Neural cell (in vitro differentiated cells): ENCODE measurements around the gene FNDC3B. TPM values are rescaled to one million over a fixed set of nuclear protein-coding genes. Genes with fewer than 3 reads are reported as not detected.

ENCODE experiments used
- H2AFZ ChIP-seq: fragments of 200-600, 300-800 bp; sonication (generic), shearing (Covaris generic); 2 replicates; pipeline ENCODE4 v1.6.0; 2014; ENCODE audit warnings: low read depth, mild to moderate bottlenecking, antibody characterized with exemption, low read length, moderate library complexity
- H3F3A ChIP-seq: fragments of 200-600 bp; shearing (Covaris generic); 2 replicates; pipeline ENCODE4 v1.6.1; 2016; ENCODE audit warnings: mild to moderate bottlenecking, moderate library complexity, mixed read lengths, antibody characterized with exemption, low read length; ENCODE audit not compliant: insufficient read depth, poor library complexity, severe bottlenecking
- H3K27ac ChIP-seq: fragments of 200-600, 300-800 bp; sonication (generic), shearing (Covaris generic); 2 replicates; pipeline ENCODE4 v1.5.1; 2014; ENCODE audit warnings: mild to moderate bottlenecking, low read length, moderate library complexity
- H3K27me3 ChIP-seq: fragments of 300-800, 200-600 bp; sonication (generic), shearing (Covaris generic); 2 replicates; pipeline ENCODE4 v1.6.0; 2014; ENCODE audit warnings: mild to moderate bottlenecking, low read depth, low read length, moderate library complexity; ENCODE audit not compliant: insufficient read depth
- H3K36me3 ChIP-seq: fragments of 300-800, 200-600 bp; sonication (generic), shearing (Covaris generic); 2 replicates; pipeline ENCODE4 v1.5.1; 2014; ENCODE audit warnings: mild to moderate bottlenecking, antibody characterized with exemption, low read length, moderate library complexity; ENCODE audit not compliant: insufficient read depth
- H3K4me2 ChIP-seq: fragments of 300-800, 200-600 bp; sonication (generic), shearing (Covaris generic); 2 replicates; pipeline ENCODE4 v1.6.0; 2014; ENCODE audit warnings: mild to moderate bottlenecking, low read length
- H3K4me3 ChIP-seq: fragments of 300-800, 200-600 bp; sonication (generic), shearing (Covaris generic); 2 replicates; pipeline ENCODE4 v1.5.1; 2014; ENCODE audit warnings: mild to moderate bottlenecking, low read length, moderate library complexity
- H3K79me2 ChIP-seq: fragments of 200-600 bp; shearing (Covaris generic); replicated peaks from 2 replicates; pipeline ENCODE4 v1.6.0; 2014; ENCODE audit warnings: mild to moderate bottlenecking, low read length, moderate library complexity; ENCODE audit not compliant: insufficient read depth
- H3K9ac ChIP-seq: fragments of 300-800, 200-600 bp; sonication (generic), shearing (Covaris generic); 2 replicates; pipeline ENCODE4 v1.6.1; 2016; ENCODE audit warnings: mild to moderate bottlenecking, low read length, mixed read lengths
- H3K9me2 ChIP-seq: fragments of 200-600 bp; shearing (Covaris generic); 2 replicates; pipeline ENCODE4 v1.6.1; 2016; ENCODE audit warnings: mild to moderate bottlenecking, low read length, mixed read lengths; ENCODE audit not compliant: insufficient read depth
- H3K9me3 ChIP-seq: fragments of 200-600, 300-800 bp; sonication (generic), shearing (Covaris generic); 2 replicates; pipeline ENCODE4 v1.6.1; 2016; ENCODE audit warnings: mild to moderate bottlenecking, mixed run types, low read length, moderate library complexity, mixed read lengths
- H4K20me1 ChIP-seq: fragments of 200-600 bp; shearing (Covaris generic); 2 replicates; pipeline ENCODE4 v1.6.1; 2016; ENCODE audit warnings: mild to moderate bottlenecking, mixed run types; ENCODE audit not compliant: insufficient read depth
- CTCF ChIP-seq: fragments of 450-650 bp; IDR thresholded peaks from 2 replicates; pipeline ENCODE4 v1.5.1; 2014; ENCODE audit warnings: antibody characterized with exemption, mild to moderate bottlenecking, moderate library complexity; ENCODE audit not compliant: poor library complexity, severe bottlenecking
- EP300 ChIP-seq: fragments of 450-650 bp; conservative IDR thresholded peaks from 2 replicates; pipeline ENCODE4 v1.6.1; 2014; ENCODE audit warnings: antibody characterized with exemption, mild to moderate bottlenecking, moderate library complexity; ENCODE audit not compliant: poor library complexity, severe bottlenecking
- EZH2 ChIP-seq: fragments of 200-600, 300-800 bp; shearing (Covaris generic), sonication (generic); IDR thresholded peaks from 2 replicates; pipeline ENCODE4 v1.6.1; 2014; ENCODE audit warnings: antibody characterized with exemption, low read length, borderline replicate concordance, mild to moderate bottlenecking; ENCODE audit not compliant: insufficient read depth, poor library complexity, severe bottlenecking
- MXI1 ChIP-seq: fragments of 450-650 bp; conservative IDR thresholded peaks from 2 replicates; pipeline ENCODE4 v1.6.1; 2014; ENCODE audit warnings: antibody characterized with exemption, mild to moderate bottlenecking; ENCODE audit not compliant: poor library complexity, severe bottlenecking
- POLR2AphosphoS5 ChIP-seq: IDR thresholded peaks from 2 replicates; pipeline ENCODE4 v1.6.1; 2012
- RAD21 ChIP-seq: fragments of 450-650 bp; conservative IDR thresholded peaks from 2 replicates; pipeline ENCODE4 v1.6.1; 2014; ENCODE audit warnings: antibody characterized with exemption, mild to moderate bottlenecking, moderate library complexity
- REST ChIP-seq: IDR thresholded peaks from 2 replicates; pipeline ENCODE4 v1.6.1; 2012; ENCODE audit warnings: borderline replicate concordance
- SMC3 ChIP-seq: fragments of 450-650 bp; conservative IDR thresholded peaks from 2 replicates; pipeline ENCODE4 v1.6.1; 2014; ENCODE audit warnings: antibody characterized with exemption, mild to moderate bottlenecking, moderate library complexity; ENCODE audit not compliant: poor library complexity
- TAF1 ChIP-seq: IDR thresholded peaks from 2 replicates; pipeline ENCODE4 v1.6.1; 2012; ENCODE audit warnings: low read depth
- polyA plus RNA-seq: library from polyadenylated mRNA; depleted of rRNA; stranded (reverse); fragments of >200 nt; gene quantifications from 2 replicates; pipeline ENCODE4 v1.2.3, GENCODE V29; 2014

Gene FNDC3B
- polyA plus RNA-seq, 1 donor from 2014 or later, result 4.9 TPM

GRCh38 chr3:172262991-172263608 lies 223.7 kb downstream of the FNDC3B start:
- Histone ChIP-seq H3K36me3 (no peaks in the 10 kb centered on the region), H3K9me3 (no peaks in the 10 kb centered on the region)

More at GRCh38 chr3:172262991-172263608, 223.7 kb downstream of the FNDC3B start:
- Histone ChIP-seq H3K4me3 (no peak overlapping the region), H3F3A (no peaks in the 10 kb centered on the region), H2AFZ (no peak overlapping the region), H4K20me1 (no peaks in the 10 kb centered on the region), H3K27me3 (no peaks in the 10 kb centered on the region), H3K9ac (no peak overlapping the region), H3K79me2 (no peaks in the 10 kb centered on the region), H3K4me2 (no peak overlapping the region), H3K27ac (no peak overlapping the region), H3K9me2 (no peaks in the 10 kb centered on the region)
- TF ChIP-seq MXI1 (no peak), REST (no peak), CTCF (no peak), SMC3 (no peak), EZH2 (no peak), EP300 (no peak), RAD21 (no peak), POLR2AphosphoS5 (no peak), TAF1 (no peak)
